GM23338 (cell line): ENCODE data around the gene ZBTB8A. TPM values are rescaled to one million over a fixed set of nuclear protein-coding genes. Genes with fewer than 3 reads are reported as not detected.

ENCODE experiments used
- ATAC-seq: fragments of 200-7000 bp; cut with Tn5 transposase; 3 replicates; pipeline ENCODE4 v1.9.1; 2020
- DNase-seq: peaks from one replicate; pipeline ENCODE4 v3.0.0-alpha.2; 2015; ENCODE audit warnings: low spot score
- H2AFZ ChIP-seq: fragments of 200-600 bp; sonication (generic); 2 replicates; pipeline ENCODE4 v1.8.0; 2016; ENCODE audit warnings: antibody characterized with exemption, mild to moderate bottlenecking, moderate library complexity
- H3F3A ChIP-seq: fragments of 200-600 bp; sonication (generic); replicated peaks from 2 replicates; pipeline ENCODE4 v1.8.0; 2017; ENCODE audit warnings: antibody characterized with exemption, mixed run types, low read depth
- H3K27ac ChIP-seq: fragments of 200-600 bp; sonication (generic); 2 replicates; pipeline ENCODE4 v1.6.1; 2016; ENCODE audit warnings: low read depth
- H3K27me3 ChIP-seq: fragments of 200-600 bp; sonication (generic); 2 replicates; pipeline ENCODE4 v1.8.0; 2016; ENCODE audit warnings: mild to moderate bottlenecking, mixed run types, moderate library complexity; ENCODE audit not compliant: insufficient read depth
- H3K36me3 ChIP-seq: fragments of 200-600 bp; sonication (generic); 2 replicates; pipeline ENCODE4 v1.8.0; 2016; ENCODE audit warnings: mild to moderate bottlenecking; ENCODE audit not compliant: insufficient read depth
- H3K4me1 ChIP-seq: fragments of 200-600 bp; sonication (generic); 2 replicates; pipeline ENCODE4 v1.8.0; 2016; ENCODE audit warnings: mild to moderate bottlenecking, moderate library complexity; ENCODE audit not compliant: insufficient read depth
- H3K4me2 ChIP-seq: fragments of 200-600 bp; sonication (generic); 2 replicates; pipeline ENCODE4 v1.7.1; 2017; ENCODE audit warnings: mixed run types
- H3K4me3 ChIP-seq: fragments of 200-600 bp; sonication (generic); 2 replicates; pipeline ENCODE4 v1.6.1; 2016; ENCODE audit warnings: mixed run types
- H3K79me2 ChIP-seq: fragments of 200-600 bp; sonication (generic); replicated peaks from 2 replicates; pipeline ENCODE4 v1.8.0; 2017; ENCODE audit warnings: mild to moderate bottlenecking; ENCODE audit not compliant: insufficient read depth
- H3K9me2 ChIP-seq: fragments of 200-600 bp; sonication (generic); 2 replicates; pipeline ENCODE4 v1.8.0; 2017; ENCODE audit not compliant: insufficient read depth
- H4K20me1 ChIP-seq: fragments of 200-600 bp; sonication (generic); replicated peaks from 2 replicates; pipeline ENCODE4 v1.8.0; 2017; ENCODE audit warnings: mild to moderate bottlenecking; ENCODE audit not compliant: insufficient read depth
- H3K27ac Mint-ChIP-seq: 2 replicates; pipeline ENCODE4 v1.8.0; 2020; ENCODE audit warnings: inconsistent platforms, mild to moderate bottlenecking, moderate library complexity, mixed read lengths
- H3K27me3 Mint-ChIP-seq: 3 replicates; pipeline ENCODE4 v1.8.0; 2022; ENCODE audit warnings: low read depth, mild to moderate bottlenecking, moderate library complexity, mixed read lengths, inconsistent platforms; ENCODE audit not compliant: insufficient read depth, poor library complexity
- H3K36me3 Mint-ChIP-seq: 3 replicates; pipeline ENCODE4 v1.8.0; 2021; ENCODE audit warnings: low read depth, mild to moderate bottlenecking, inconsistent platforms, moderate library complexity, mixed read lengths
- H3K4me1 Mint-ChIP-seq: 3 replicates; pipeline ENCODE4 v1.8.0; 2020; ENCODE audit warnings: mild to moderate bottlenecking, inconsistent platforms, mixed read lengths
- H3K4me3 Mint-ChIP-seq: 3 replicates; pipeline ENCODE4 v1.8.0; 2021; ENCODE audit warnings: moderate library complexity, mild to moderate bottlenecking, inconsistent platforms, mixed read lengths
- H3K9me3 Mint-ChIP-seq: 3 replicates; pipeline ENCODE4 v1.8.0; 2020; ENCODE audit warnings: moderate library complexity, mild to moderate bottlenecking, inconsistent platforms, mixed read lengths
- CREB1 ChIP-seq: fragments of 250-450 bp; sonication (Bioruptor Pico); IDR thresholded peaks from 2 replicates; pipeline ENCODE4 v1.5.0; 2020; ENCODE audit warnings: low read depth, mild to moderate bottlenecking, moderate library complexity
- CTCF ChIP-seq, 2 experiments: fragments of 200-600 bp in 1 of 2; sonication (generic) in 1 of 2; conservative IDR thresholded peaks; 2 replicates each; pipeline versions ENCODE4 v1.5.1 to v1.6.1; 2016 to 2017; ENCODE audit warnings: antibody characterized with exemption in 2 of 2, low read depth in 2 of 2, mild to moderate bottlenecking in 2 of 2, moderate library complexity in 1 of 2
- ETS1 ChIP-seq: IDR thresholded peaks from 2 replicates; pipeline ENCODE4 v1.6.1; 2016; ENCODE audit warnings: antibody characterized with exemption
- EZH2 ChIP-seq: fragments of 200-600 bp; sonication (generic); IDR thresholded peaks from one replicate; pipeline ENCODE4 v1.8.0; 2017; ENCODE audit warnings: antibody characterized with exemption, mild to moderate bottlenecking, low read depth; ENCODE audit not compliant: unreplicated experiment
- EZH2phosphoT487 ChIP-seq: fragments of 200-600 bp; sonication (generic); IDR thresholded peaks from one replicate; pipeline ENCODE4 v1.8.1; 2018; ENCODE audit warnings: antibody characterized with exemption; ENCODE audit not compliant: unreplicated experiment
- JUNB ChIP-seq: IDR thresholded peaks from one replicate; pipeline ENCODE4 v1.6.1; 2016; ENCODE audit warnings: antibody characterized with exemption; ENCODE audit not compliant: unreplicated experiment
- NANOG ChIP-seq: IDR thresholded peaks from 2 replicates; pipeline ENCODE4 v1.6.1; 2016; ENCODE audit warnings: antibody characterized with exemption, borderline replicate concordance
- POLR2AphosphoS5 ChIP-seq: IDR thresholded peaks from 2 replicates; pipeline ENCODE4 v1.6.1; 2016; ENCODE audit warnings: antibody characterized with exemption, low read depth
- REST ChIP-seq: IDR thresholded peaks from one replicate; pipeline ENCODE4 v1.6.1; 2018; ENCODE audit warnings: antibody characterized with exemption; ENCODE audit not compliant: unreplicated experiment
- ZNF114 ChIP-seq: fragments of 250-450 bp; sonication (Bioruptor Pico); IDR thresholded peaks from 2 replicates; pipeline ENCODE4 v1.5.0; 2020; ENCODE audit warnings: mild to moderate bottlenecking, moderate library complexity
- ZNF331 ChIP-seq: fragments of 250-450 bp; sonication (Bioruptor Pico); IDR thresholded peaks from 2 replicates; pipeline ENCODE4 v1.5.0; 2020; ENCODE audit warnings: low read depth, mild to moderate bottlenecking, moderate library complexity
- polyA plus RNA-seq: library from polyadenylated mRNA; unstranded; fragments of >200 nt; fragmentation: Nextera tagmentation; extraction: Ambion mirVana; gene quantifications from 2 replicates; pipeline ENCODE4 v1.2.1, GENCODE V29; 2016
- total RNA-seq: library from RNA; depleted of rRNA; stranded (reverse); fragments of >200 nt; shearing (Covaris generic); gene quantifications from 2 replicates; pipeline ENCODE4 v1.2.3, GENCODE V29; 2014

ZBTB8A gene
- total and polyA plus RNA-seq, 2 experiments from 2014 or later: 6.1 to 8.4 TPM

GRCh38 chr1:32622806-32623681 lies 83.8 kb downstream of the ZBTB8A start:
- Mint-ChIP-seq H3K4me3 (no peak overlapping the region), H3K27me3 (no peaks in the 10 kb centered on the region), H3K9me3 (no peaks in the 10 kb centered on the region), H3K36me3 (peaks cover 33% of the 10 kb centered on the region), H3K4me1 (no peaks in the 10 kb centered on the region), H3K27ac (no peak overlapping the region)
- no peaks in the 10 kb centered on the region for H3K9me2 ChIP-seq
- H3K4me3 ChIP-seq: no peak overlapping the region
- TF ChIP-seq REST (no peak), POLR2AphosphoS5 (no peak), CREB1 (CRISPR knock-in tag) (no peak), EZH2 (no peak), CTCF (conservative IDR thresholded peaks at IDR 0.05; ENCODE audit: low read depth in 2 of 2) (no peak), ZNF114 (no peak), EZH2phosphoT487 (no peak), NANOG (no peak), ETS1 (no peak), ZNF331 (CRISPR knock-in tag) (no peak), JUNB (no peak)
- no peaks in the 10 kb centered on the region; the same call in 1 of the 2 replicates for H4K20me1 ChIP-seq
- ATAC-seq (no peak), DNase-seq (no peak)
- H3K79me2 ChIP-seq: no peaks in the 10 kb centered on the region; the same call in 1 of the 2 replicates
- no peaks in the 10 kb centered on the region; the same call in 1 of the 2 replicates for H3F3A ChIP-seq
- H3K27me3 ChIP-seq: no peaks in the 10 kb centered on the region
- H3K4me2 ChIP-seq: no peak overlapping the region
- no peaks in the 10 kb centered on the region for H3K4me1 ChIP-seq
- H3K36me3 ChIP-seq: peaks cover 8% of the 10 kb centered on the region
- no peak overlapping the region for H2AFZ ChIP-seq
- no peak overlapping the region for H3K27ac ChIP-seq
